A673 (cell line): ENCODE results near the gene RHOD. TPM values are rescaled to one million over a fixed set of nuclear protein-coding genes. Genes with fewer than 3 reads are reported as not detected.

Experiments used
- BruUV-seq: library from RNA; stranded (reverse); fragments of 400-500 nt; replicated peaks from 2 replicates; lab custom pipeline; 2021; lab: Mats Ljungman, UMichigan
- CTCF ChIA-PET: fragments of 300-600 bp; sonication (Branson Sonifier 250); formaldehyde crosslinking; loops from one replicate; lab custom pipeline; 2022; ENCODE audit warnings: antibody characterized with exemption; lab: Charles Lee
- POLR2A ChIA-PET: fragments of 300-600 bp; sonication (Branson Sonifier 250); formaldehyde crosslinking; loops from one replicate; lab custom pipeline; 2022; ENCODE audit warnings: antibody characterized with exemption; ENCODE audit not compliant: low non-redundant PET; lab: Charles Lee
- DNase-seq: peaks from one replicate; pipeline ENCODE4 v3.0.0-alpha.2; 2015; ENCODE audit warnings: low spot score
- H3K27ac ChIP-seq: fragments of 200-600 bp; sonication (generic); 2 replicates; pipeline ENCODE4 v1.5.1; 2016; ENCODE audit warnings: mixed run types, low read depth, mild to moderate bottlenecking, mixed read lengths, antibody characterized with exemption, low read length; ENCODE audit not compliant: poor library complexity, severe bottlenecking
- H3K27me3 ChIP-seq: fragments of 200-600 bp; sonication (generic); replicated peaks from 2 replicates; pipeline ENCODE4 v1.6.1; 2017; ENCODE audit warnings: mixed run types, low read depth, mild to moderate bottlenecking, mixed read lengths, antibody characterized with exemption, low read length; ENCODE audit not compliant: insufficient read depth, poor library complexity
- H3K36me3 ChIP-seq: fragments of 200-600 bp; sonication (generic); 2 replicates; pipeline ENCODE4 v1.6.1; 2016; ENCODE audit warnings: mixed run types, mild to moderate bottlenecking, mixed read lengths, antibody characterized with exemption, low read length; ENCODE audit not compliant: insufficient read depth, poor library complexity, severe bottlenecking
- H3K4me1 ChIP-seq: fragments of 200-600 bp; sonication (generic); 2 replicates; pipeline ENCODE4 v1.6.1; 2017; ENCODE audit warnings: mixed run types, mild to moderate bottlenecking, mixed read lengths, antibody characterized with exemption, low read length; ENCODE audit not compliant: insufficient read depth, poor library complexity, severe bottlenecking
- H3K4me3 ChIP-seq: fragments of 200-600 bp; sonication (generic); 2 replicates; pipeline ENCODE4 v1.5.1; 2016; ENCODE audit warnings: low read depth, mixed run types, mild to moderate bottlenecking, mixed read lengths, low read length; ENCODE audit not compliant: poor library complexity, severe bottlenecking
- H3K9me3 ChIP-seq: fragments of 200-600 bp; sonication (generic); 2 replicates; pipeline ENCODE4 v1.6.1; 2016; ENCODE audit warnings: mixed run types, low read depth, mild to moderate bottlenecking, mixed read lengths, antibody characterized with exemption, low read length; ENCODE audit not compliant: poor library complexity, severe bottlenecking
- CTCF ChIP-seq: fragments of 300-800, 200-600 bp; sonication (generic); conservative IDR thresholded peaks from 2 replicates; pipeline ENCODE4 v1.5.1; 2017; ENCODE audit warnings: low read depth, mild to moderate bottlenecking, antibody characterized with exemption, low read length, moderate library complexity, mixed read lengths
- EZH2 ChIP-seq: fragments of 200-600 bp; sonication (generic); IDR thresholded peaks from 2 replicates; pipeline ENCODE4 v1.6.1; 2017; ENCODE audit warnings: borderline replicate concordance, low read depth, mild to moderate bottlenecking, mixed read lengths, antibody characterized with exemption, low read length; ENCODE audit not compliant: poor library complexity, severe bottlenecking
- intact Hi-C: fragments of 100-400 bp; cut with micrococcal nuclease; formaldehyde crosslinking; loops from one replicate; pipeline ENCODE4 v1.10.0; 2022; ENCODE audit not compliant: unreplicated experiment
- total RNA-seq: library from RNA; stranded (reverse); gene quantifications from 2 replicates; pipeline ENCODE4 v1.2.3, GENCODE V29; 2021

RHOD gene
- total RNA-seq, 1 experiment from 2014 or later, result 0.88 TPM

- no TSS peak for BruUV-seq
- intact Hi-C loops, result loop anchor here (5.0 to 10.0 kb wide), 4 partner anchors 83 to 301 kb away; no protein-coding TSS in a partner anchor
- Histone ChIP-seq H3K36me3 (no peaks in the 10 kb centered on the region), H3K4me1 (peaks cover 4% of the 10 kb centered on the region), H3K9me3 (no peaks in the 10 kb centered on the region), H3K27ac (no peak overlapping the region), H3K27me3 (no peaks in the 10 kb centered on the region), H3K4me3 (no peak overlapping the region)
- no peak for DNase-seq
- ChIA-PET POLR2A (no interaction called here), CTCF (interaction anchor here (2.2 kb wide), 1 partner anchor 233 kb away, joined by 4 read pairs; no protein-coding TSS in a partner anchor)
- TF ChIP-seq CTCF, result no peak
- TF ChIP-seq EZH2, result no peak
Measured at GRCh38 chr11:67083786-67084366, 27.2 kb downstream of the RHOD start.

- POLR2A ChIA-PET, result no interaction called here
Measured at GRCh38 chr11:67085617-67086016, 29.0 kb downstream of the RHOD start.

GRCh38 chr11:67090717-67091116 lies 34.1 kb downstream of the RHOD start:
- intact Hi-C loops, result no loop called here
- no TSS peak for BruUV-seq

More at GRCh38 chr11:67085617-67086016, 29.0 kb downstream of the RHOD start:
- H3K4me1 ChIP-seq, result no peaks in the 10 kb centered on the region
- CTCF ChIA-PET, result no interaction called here
- no peak for DNase-seq
- no peaks in the 10 kb centered on the region for H3K36me3 ChIP-seq
- H3K4me3 ChIP-seq, result no peak overlapping the region
- H3K27me3 ChIP-seq, result no peaks in the 10 kb centered on the region
- no peaks in the 10 kb centered on the region for H3K9me3 ChIP-seq
- intact Hi-C loops, result loop anchor here (10.0 kb wide), 1 partner anchor 299 kb away; no protein-coding TSS in a partner anchor
- no peak overlapping the region for H3K27ac ChIP-seq
- BruUV-seq, result no TSS peak
- TF ChIP-seq EZH2, result no peak
- TF ChIP-seq CTCF, result no peak

More at GRCh38 chr11:67090717-67091116, 34.1 kb downstream of the RHOD start:
- Histone ChIP-seq H3K36me3 (no peaks in the 10 kb centered on the region), H3K4me3 (no peak overlapping the region), H3K27me3 (no peaks in the 10 kb centered on the region), H3K4me1 (no peaks in the 10 kb centered on the region), H3K9me3 (no peaks in the 10 kb centered on the region), H3K27ac (no peak overlapping the region)
- CTCF ChIA-PET, result no interaction called here
- TF ChIP-seq CTCF (no peak), EZH2 (no peak)
- DNase-seq, result no peak
- POLR2A ChIA-PET, result no interaction called here
